HCT116 (cell line): ENCODE measurements around the gene ORC3. TPM values are rescaled to one million over a fixed set of nuclear protein-coding genes. Genes with fewer than 3 reads are reported as not detected.

Experiments used
- ATAC-seq: fragments of 200-7000 bp; cut with Tn5 transposase; 2 replicates; pipeline ENCODE4 v1.9.1; 2020; ENCODE audit warnings: mild to moderate bottlenecking, moderate library complexity
- BruUV-seq: library from RNA; stranded (reverse); fragments of 400-500 nt; replicated peaks from 2 replicates; lab custom pipeline; 2021; lab: Mats Ljungman, UMichigan
- CTCF ChIA-PET: fragments of 300-600 bp; sonication (Branson Sonifier 250); formaldehyde crosslinking; loops from one replicate; lab custom pipeline; 2021; ENCODE audit warnings: antibody characterized with exemption; lab: Charles Lee
- POLR2A ChIA-PET: fragments of 300-600, 350-600 bp; sonication (Branson Sonifier 250); formaldehyde crosslinking; loops from one replicate; lab custom pipeline; 2021; ENCODE audit warnings: antibody characterized with exemption; lab: Charles Lee
- RAD21 ChIA-PET, 2 experiments: fragments of 300-600 bp; sonication (Branson Sonifier 250); formaldehyde crosslinking; loops; one replicate each; lab custom pipeline; 2023; ENCODE audit warnings: low total read pairs in 2 of 2; ENCODE audit not compliant: uncharacterized antibody in 2 of 2, unreplicated experiment in 2 of 2, low non-redundant PET in 1 of 2; lab: Charles Lee
- DNase-seq: peaks from one replicate; pipeline ENCODE4 v3.0.0-alpha.2; 2010; ENCODE audit warnings: low read depth, low spot score
- H2AFZ ChIP-seq: fragments of 200-600 bp; shearing (Covaris generic), sonication (generic); 2 replicates; pipeline ENCODE4 v1.6.1; 2017; ENCODE audit warnings: low read depth, mixed run types, mixed read lengths, antibody characterized with exemption, low read length; ENCODE audit not compliant: poor library complexity, severe bottlenecking
- H3K27ac ChIP-seq: 2 replicates; pipeline ENCODE4 v1.5.1; 2012; ENCODE audit warnings: low read depth, low read length
- H3K27me3 ChIP-seq: fragments of 200-600 bp; sonication (generic); 2 replicates; pipeline ENCODE4 v1.6.1; 2016; ENCODE audit warnings: mixed run types, low read length, mixed read lengths; ENCODE audit not compliant: insufficient read depth
- H3K36me3 ChIP-seq, 2 experiments: fragments of 200-500 bp in 1 of 2; fragments of 200-600 bp in 1 of 2; sonication (Bioruptor generic) in 1 of 2; sonication (generic) in 1 of 2; 2 replicates each; pipeline versions ENCODE4 v1.5.1 to v1.6.1; 2014 to 2016; ENCODE audit warnings: low read length in 2 of 2, inconsistent platforms in 1 of 2, mixed read lengths in 1 of 2, mixed run types in 1 of 2; ENCODE audit not compliant: insufficient read depth in 2 of 2, control insufficient read depth in 1 of 2
- H3K4me1 ChIP-seq, 2 experiments: fragments of 200-600 bp in 1 of 2; sonication (generic) in 1 of 2; 2 replicates each; pipeline versions ENCODE4 v1.5.1 to v1.6.1; 2012 to 2017; ENCODE audit warnings: low read length in 2 of 2, inconsistent platforms in 1 of 2, mild to moderate bottlenecking in 1 of 2, mixed read lengths in 1 of 2, mixed run types in 1 of 2, moderate library complexity in 1 of 2; ENCODE audit not compliant: insufficient read depth in 2 of 2, control insufficient read depth in 1 of 2
- H3K4me2 ChIP-seq: fragments of 200-600 bp; sonication (generic); 2 replicates; pipeline ENCODE4 v1.6.1; 2017; ENCODE audit warnings: mixed run types, low read length, mixed read lengths
- H3K4me3 ChIP-seq, 2 experiments: fragments of 200-600 bp in 1 of 2; sonication (generic) in 1 of 2; replicated peaks in 1 of 2; 2 replicates each; pipeline ENCODE4 v1.5.1; 2011 to 2016; ENCODE audit warnings: low read length in 2 of 2, control low read depth in 1 of 2, low read depth in 1 of 2, mild to moderate bottlenecking in 1 of 2, mixed read lengths in 1 of 2, mixed run types in 1 of 2
- H3K79me2 ChIP-seq: fragments of 200-600 bp; sonication (generic); 2 replicates; pipeline ENCODE4 v1.6.1; 2017; ENCODE audit warnings: mild to moderate bottlenecking, mixed run types, low read length, moderate library complexity, mixed read lengths; ENCODE audit not compliant: insufficient read depth
- H3K9ac ChIP-seq: fragments of 200-600 bp; sonication (generic); 2 replicates; pipeline ENCODE4 v1.6.1; 2016; ENCODE audit warnings: low read length, mixed read lengths
- H3K9me2 ChIP-seq: fragments of 200-600 bp; sonication (generic), shearing (Covaris generic); 2 replicates; pipeline ENCODE4 v1.6.1; 2017; ENCODE audit warnings: mixed run types, mild to moderate bottlenecking, moderate library complexity; ENCODE audit not compliant: insufficient read depth
- H3K9me3 ChIP-seq, 2 experiments: fragments of 200-500 bp in 1 of 2; fragments of 200-600 bp in 1 of 2; sonication (Bioruptor generic) in 1 of 2; sonication (generic) in 1 of 2; 2 replicates each; pipeline ENCODE4 v1.6.1; 2014 to 2017; ENCODE audit warnings: low read length in 2 of 2, mixed read lengths in 2 of 2, inconsistent platforms in 1 of 2, low read depth in 1 of 2, mild to moderate bottlenecking in 1 of 2, mixed run types in 1 of 2, moderate library complexity in 1 of 2; ENCODE audit not compliant: control insufficient read depth in 1 of 2, insufficient read depth in 1 of 2
- H4K20me1 ChIP-seq: fragments of 200-600 bp; sonication (generic), shearing (Covaris generic); 2 replicates; pipeline ENCODE4 v1.6.1; 2017; ENCODE audit warnings: mixed run types, mild to moderate bottlenecking, moderate library complexity; ENCODE audit not compliant: insufficient read depth
- CBX3 ChIP-seq: IDR thresholded peaks from 2 replicates; pipeline ENCODE4 v1.6.1; 2012; ENCODE audit warnings: low read depth
- ELF1 ChIP-seq: IDR thresholded peaks from 2 replicates; pipeline ENCODE4 v1.6.1; 2012; ENCODE audit warnings: low read depth, borderline replicate concordance
- EZH2 ChIP-seq: fragments of 200-600 bp; sonication (generic); IDR thresholded peaks from 2 replicates; pipeline ENCODE4 v1.6.1; 2017; ENCODE audit warnings: antibody characterized with exemption, mixed run types
- EZH2phosphoT487 ChIP-seq: fragments of 200-600 bp; IDR thresholded peaks from 2 replicates; pipeline ENCODE4 v1.6.1; 2018; ENCODE audit warnings: antibody characterized with exemption, borderline replicate concordance
- FOSL1 ChIP-seq: IDR thresholded peaks from 2 replicates; pipeline ENCODE4 v1.6.1; 2012; ENCODE audit warnings: low read depth
- JUND ChIP-seq: IDR thresholded peaks from 2 replicates; pipeline ENCODE4 v1.6.1; 2012
- POLR2A ChIP-seq: IDR thresholded peaks from 2 replicates; pipeline ENCODE4 v1.7.0; 2011; ENCODE audit warnings: borderline replicate concordance; ENCODE audit not compliant: insufficient read depth, insufficient read length; ENCODE audit errors: extremely low read depth
- RAD21 ChIP-seq: IDR thresholded peaks from 2 replicates; pipeline ENCODE4 v1.6.1; 2012; ENCODE audit warnings: low read depth, mild to moderate bottlenecking
- SIN3A ChIP-seq: IDR thresholded peaks from 2 replicates; pipeline ENCODE4 v1.6.1; 2012; ENCODE audit warnings: low read depth
- TCF7L2 ChIP-seq: IDR thresholded peaks from 2 replicates; pipeline ENCODE4 v1.7.0; 2011; ENCODE audit warnings: borderline replicate concordance, inconsistent platforms; ENCODE audit not compliant: insufficient read depth, insufficient read length; ENCODE audit errors: extremely low read depth
- ZNF274 ChIP-seq: fragments of 200-500 bp; sonication (Bioruptor generic); IDR thresholded peaks from 2 replicates; pipeline ENCODE4 v1.6.1; 2014; ENCODE audit warnings: mild to moderate bottlenecking, low read depth, low read length, inconsistent platforms
- intact Hi-C: fragments of 100-400 bp; cut with micrococcal nuclease; formaldehyde crosslinking; loops from 2 replicates; pipeline ENCODE4 v1.10.0; 2022
- total RNA-seq: library from RNA; stranded (reverse); gene quantifications from one replicate; pipeline ENCODE4 v1.2.1, GENCODE V29; 2021; ENCODE audit not compliant: unreplicated experiment
- TF ChIP-seq, protein P1 (sequence below): IDR thresholded peaks from 2 replicates; pipeline ENCODE4 v1.6.1; 2012
- TF ChIP-seq, protein P2 (sequence below): IDR thresholded peaks from 2 replicates; pipeline ENCODE4 v1.6.1; 2011; ENCODE audit warnings: mild to moderate bottlenecking, low read length, moderate library complexity; ENCODE audit not compliant: insufficient replicate concordance; ENCODE audit errors: extremely low read depth

The ORC3 gene
- total RNA-seq, 1 experiment from 2014 or later, result 34.2 TPM

- H3K9me3 ChIP-seq, result no peaks in the 10 kb centered on the region
- intact Hi-C loops, result no loop called here
- no peaks in the 10 kb centered on the region for H3K4me1 ChIP-seq
- no TSS peak for BruUV-seq
- no peak overlapping the region for H2AFZ ChIP-seq
- TF ChIP-seq EZH2, result no peak
- TF ChIP-seq, protein P1, sequence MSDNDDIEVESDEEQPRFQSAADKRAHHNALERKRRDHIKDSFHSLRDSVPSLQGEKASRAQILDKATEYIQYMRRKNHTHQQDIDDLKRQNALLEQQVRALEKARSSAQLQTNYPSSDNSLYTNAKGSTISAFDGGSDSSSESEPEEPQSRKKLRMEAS, result no peak
- TF ChIP-seq SIN3A, result no peak
- TF ChIP-seq CBX3, result no peak
- no peak for TF ChIP-seq ZNF274
- no peak for TF ChIP-seq JUND
- no peak for TF ChIP-seq TCF7L2
- no peak for TF ChIP-seq POLR2A
- no peak for TF ChIP-seq FOSL1
- H4K20me1 ChIP-seq, result no peaks in the 10 kb centered on the region
- DNase-seq, result no peak
- peaks cover 17% of the 10 kb centered on the region for H3K79me2 ChIP-seq
- no peak overlapping the region for H3K4me3 ChIP-seq
- no peaks in the 10 kb centered on the region for H3K27me3 ChIP-seq
- CTCF ChIA-PET, result no interaction called here
- H3K9me2 ChIP-seq, result no peaks in the 10 kb centered on the region
- RAD21 ChIA-PET, result no interaction called here
- no peak overlapping the region for H3K4me2 ChIP-seq
- H3K27ac ChIP-seq, result no peak overlapping the region
- peaks cover 10 to 19% of the 10 kb centered on the region in 2 experiments for H3K36me3 ChIP-seq
- no peak for ATAC-seq
- POLR2A ChIA-PET, result no interaction called here
- no peak overlapping the region for H3K9ac ChIP-seq
Observed at GRCh38 chr6:87672641-87673040, 82.7 kb downstream of the ORC3 start.

DNA sequence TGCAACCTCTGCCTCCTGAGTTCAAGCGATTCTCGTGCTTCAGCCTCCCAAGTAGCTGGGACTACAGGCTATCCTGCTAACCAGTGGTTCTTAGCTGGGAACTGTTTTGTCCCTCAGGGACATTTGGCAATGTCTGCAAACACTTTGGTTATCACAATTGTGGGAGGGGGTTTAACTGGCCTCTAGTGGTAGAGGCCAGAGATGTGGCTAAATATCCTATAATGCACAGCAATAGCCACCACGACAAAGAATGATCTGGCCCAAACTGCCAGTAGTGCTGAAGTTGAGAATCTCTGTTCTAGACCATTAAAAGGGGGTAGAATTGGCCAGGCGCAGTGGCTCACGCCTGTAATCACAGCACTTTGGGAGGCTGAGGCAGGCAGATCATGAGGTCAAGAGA lies 83.3 kb downstream of the ORC3 start:
- POLR2A ChIA-PET, result no interaction called here
- peaks cover 10 to 21% of the 10 kb centered on the region in 2 experiments for H3K36me3 ChIP-seq
- DNase-seq (no peak), ATAC-seq (no peak)
- TF ChIP-seq JUND (no peak), RAD21 (no peak), EZH2phosphoT487 (no peak), ELF1 (no peak)
- TF ChIP-seq, protein P2, sequence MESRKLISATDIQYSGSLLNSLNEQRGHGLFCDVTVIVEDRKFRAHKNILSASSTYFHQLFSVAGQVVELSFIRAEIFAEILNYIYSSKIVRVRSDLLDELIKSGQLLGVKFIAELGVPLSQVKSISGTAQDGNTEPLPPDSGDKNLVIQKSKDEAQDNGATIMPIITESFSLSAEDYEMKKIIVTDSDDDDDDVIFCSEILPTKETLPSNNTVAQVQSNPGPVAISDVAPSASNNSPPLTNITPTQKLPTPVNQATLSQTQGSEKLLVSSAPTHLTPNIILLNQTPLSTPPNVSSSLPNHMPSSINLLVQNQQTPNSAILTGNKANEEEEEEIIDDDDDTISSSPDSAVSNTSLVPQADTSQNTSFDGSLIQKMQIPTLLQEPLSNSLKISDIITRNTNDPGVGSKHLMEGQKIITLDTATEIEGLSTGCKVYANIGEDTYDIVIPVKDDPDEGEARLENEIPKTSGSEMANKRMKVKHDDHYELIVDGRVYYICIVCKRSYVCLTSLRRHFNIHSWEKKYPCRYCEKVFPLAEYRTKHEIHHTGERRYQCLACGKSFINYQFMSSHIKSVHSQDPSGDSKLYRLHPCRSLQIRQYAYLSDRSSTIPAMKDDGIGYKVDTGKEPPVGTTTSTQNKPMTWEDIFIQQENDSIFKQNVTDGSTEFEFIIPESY, result no peak
- no peaks in the 10 kb centered on the region for H3K9me3 ChIP-seq
- no peaks in the 10 kb centered on the region for H3K27me3 ChIP-seq
- no peak overlapping the region for H2AFZ ChIP-seq
- RAD21 ChIA-PET, result no interaction called here
- H4K20me1 ChIP-seq, result no peaks in the 10 kb centered on the region
- intact Hi-C loops, result no loop called here
- H3K9me2 ChIP-seq, result no peaks in the 10 kb centered on the region
- no TSS peak for BruUV-seq
- CTCF ChIA-PET, result no interaction called here
- H3K27ac ChIP-seq, result no peak overlapping the region
- no peak overlapping the region for H3K9ac ChIP-seq
- no peaks in the 10 kb centered on the region for H3K4me1 ChIP-seq
- peaks cover 21% of the 10 kb centered on the region for H3K79me2 ChIP-seq
- no peak overlapping the region for H3K4me3 ChIP-seq
- no peak overlapping the region for H3K4me2 ChIP-seq
